Loucy (cell line): Measurements from ENCODE around the gene EPB41L2.

Experiments used
- CTCF ChIP-seq: fragments of 200-600 bp; sonication (generic); conservative IDR thresholded peaks from 2 replicates; pipeline ENCODE4 v1.5.1; 2014; ENCODE audit warnings: mild to moderate bottlenecking, antibody characterized with exemption, low read length
- EZH2phosphoT487 ChIP-seq: fragments of 200-600 bp; IDR thresholded peaks from 2 replicates; pipeline ENCODE4 v1.6.1; 2018; ENCODE audit warnings: antibody characterized with exemption, mild to moderate bottlenecking, moderate library complexity, borderline replicate concordance

- TF ChIP-seq CTCF, result no peak
- TF ChIP-seq EZH2phosphoT487, result no peak
Measured at GRCh38 chr6:131029626-131030297, 33.3 kb downstream of the EPB41L2 start.
